Measurements from ENCODE around the gene GNAQ. TPM values are rescaled to one million over a fixed set of nuclear protein-coding genes. Genes with fewer than 3 reads are reported as not detected.
A peak's percentile ranks its signal among the peaks of the same experiment; 100 is the strongest.

The GNAQ gene
- polyA plus RNA-seq, 3 donors: 8.3 to 51.0 (median 9.6) TPM

- TF ChIP-seq CTCF (IDR thresholded peaks at IDR 0.05): no peak
- Mint-ChIP-seq H3K4me3 (peak overlapping the region in 1 of 2 donors; percentile 9), H3K27ac (peak overlapping the region in 2 of 7 donors; percentile 9 to 48), H3K27me3 (ENCODE audit: low read depth in 3 of 3) (peaks cover 0 to 2% (median 0%) of the 10 kb centered on the region in 3 donors), H3K36me3 (peaks cover 20 to 21% of the 10 kb centered on the region in 2 donors), H3K4me1 (peaks cover 20% of the 10 kb centered on the region), H3K9me3 (no peaks in the 10 kb centered on the region)
- peaks cover 100% of the 10 kb centered on the region for H4K20me1 ChIP-seq (ENCODE audit: insufficient read depth, low read length)
- no peaks in the 10 kb centered on the region for H3K9me3 ChIP-seq (replicated peaks in 1 of 2; ENCODE audit: control insufficient read depth in 1 of 2, insufficient read depth in 1 of 2, low read length in 2 of 2)
- H3K36me3 ChIP-seq (replicated peaks in 1 of 2; ENCODE audit: control insufficient read depth in 1 of 2, insufficient read depth in 2 of 2, low read length in 2 of 2): peaks cover 7 to 36% of the 10 kb centered on the region in 2 donors
- peaks cover 88% of the 10 kb centered on the region for H3K79me2 ChIP-seq (ENCODE audit: insufficient read depth, low read length)
- WGBS (ENCODE audit: insufficient coverage): no CpG with 5 or more reads among the region's 6 CpGs
- no peak overlapping the region for H3K4me2 ChIP-seq (replicated peaks; ENCODE audit: extremely low read depth, low read length, poor library complexity, severe bottlenecking)
- peaks cover 9 to 12% of the 10 kb centered on the region in 2 donors for H3K4me1 ChIP-seq (ENCODE audit: control insufficient read depth in 1 of 2, insufficient read depth in 2 of 2, low read length in 2 of 2)
- peak; percentile 7 to 31 (median 13) for DNase-seq
- H3K27ac ChIP-seq (ENCODE audit: low read depth in 1 of 2, low read length in 2 of 2): peak overlapping the region in 1 of 2 donors; percentile 6
- H3K27me3 ChIP-seq (ENCODE audit: control insufficient read depth in 2 of 2, insufficient read depth in 2 of 2, low read length in 2 of 2): no peaks in the 10 kb centered on the region
- H3K4me3 ChIP-seq (replicated peaks in 1 of 3; ENCODE audit: low read depth in 2 of 3, low read length in 3 of 3): no peak overlapping the region
- H2AFZ ChIP-seq (ENCODE audit: insufficient read depth, low read depth, low read length, poor library complexity, severe bottlenecking): no peak overlapping the region
- H3K9ac ChIP-seq (ENCODE audit: insufficient read depth, low read length, poor library complexity, severe bottlenecking): no peak overlapping the region
- intact Hi-C loops (cut with micrococcal nuclease): no loop called here
These were observed 204.4 kb downstream of the GNAQ start for GRCh38 chr9:77827104-77827784.

- H3K4me1 ChIP-seq (ENCODE audit: control insufficient read depth in 1 of 2, insufficient read depth in 2 of 2, low read length in 2 of 2): peaks cover 9 to 12% of the 10 kb centered on the region in 2 donors
- Mint-ChIP-seq H3K36me3 (peaks cover 22 to 23% of the 10 kb centered on the region in 2 donors), H3K4me1 (peaks cover 15% of the 10 kb centered on the region), H3K4me3 (no peak overlapping the region), H3K9me3 (no peaks in the 10 kb centered on the region), H3K27me3 (ENCODE audit: low read depth in 3 of 3) (peaks cover 0 to 2% (median 0%) of the 10 kb centered on the region in 3 donors), H3K27ac (no peak overlapping the region)
- H3K36me3 ChIP-seq (replicated peaks in 1 of 2; ENCODE audit: control insufficient read depth in 1 of 2, insufficient read depth in 2 of 2, low read length in 2 of 2): peaks cover 7 to 33% of the 10 kb centered on the region in 2 donors
- WGBS (ENCODE audit: insufficient coverage): no CpG with 5 or more reads among the region's 5 CpGs
- TF ChIP-seq CTCF (IDR thresholded peaks at IDR 0.05): no peak
- no peaks in the 10 kb centered on the region for H3K9me3 ChIP-seq (replicated peaks in 1 of 2; ENCODE audit: control insufficient read depth in 1 of 2, insufficient read depth in 1 of 2, low read length in 2 of 2)
- no peak for DNase-seq
- H3K4me2 ChIP-seq (replicated peaks; ENCODE audit: extremely low read depth, low read length, poor library complexity, severe bottlenecking): no peak overlapping the region
- H3K27ac ChIP-seq (ENCODE audit: low read depth in 1 of 2, low read length in 2 of 2): peak overlapping the region in 1 of 2 donors; percentile 6
- intact Hi-C loops (cut with micrococcal nuclease): no loop called here
- peaks cover 86% of the 10 kb centered on the region for H3K79me2 ChIP-seq (ENCODE audit: insufficient read depth, low read length)
- peaks cover 100% of the 10 kb centered on the region for H4K20me1 ChIP-seq (ENCODE audit: insufficient read depth, low read length)
- H3K9ac ChIP-seq (ENCODE audit: insufficient read depth, low read length, poor library complexity, severe bottlenecking): no peak overlapping the region
- H2AFZ ChIP-seq (ENCODE audit: insufficient read depth, low read depth, low read length, poor library complexity, severe bottlenecking): no peak overlapping the region
- no peak overlapping the region for H3K4me3 ChIP-seq (replicated peaks in 1 of 3; ENCODE audit: low read depth in 2 of 3, low read length in 3 of 3)
- no peaks in the 10 kb centered on the region for H3K27me3 ChIP-seq (ENCODE audit: control insufficient read depth in 2 of 2, insufficient read depth in 2 of 2, low read length in 2 of 2)
These were observed 205.0 kb downstream of the GNAQ start for GRCh38 chr9:77826621-77827020.

All from CD14-positive monocyte (primary cell).